K562 (cell line): ENCODE measurements around the gene ARR3. TPM values are rescaled to one million over a fixed set of nuclear protein-coding genes. Genes with fewer than 3 reads are reported as not detected.

Experiments
- CREM ChIP-seq: IDR thresholded peaks from 2 replicates; pipeline ENCODE4 v1.6.1; 2014; ENCODE audit warnings: antibody characterized with exemption, low read depth
- CTBP1 ChIP-seq: fragments of 450-650 bp; IDR thresholded peaks from 2 replicates; pipeline ENCODE4 v1.6.1; 2016; ENCODE audit warnings: borderline replicate concordance
- ELK1 ChIP-seq: sonication (generic); formaldehyde crosslinking; IDR thresholded peaks from 2 replicates; pipeline ENCODE4 v1.8.1; 2022; ENCODE audit warnings: missing genetic modification reagents
- EP400 ChIP-seq: fragments of 450-650 bp; IDR thresholded peaks from 2 replicates; pipeline ENCODE4 v1.6.1; 2017; ENCODE audit warnings: antibody characterized with exemption, mild to moderate bottlenecking, moderate library complexity
- MTA2 ChIP-seq: fragments of 450-650 bp; IDR thresholded peaks from 2 replicates; pipeline ENCODE4 v1.6.1; 2016; ENCODE audit warnings: low read depth
- POLR2AphosphoS5 ChIP-seq: IDR thresholded peaks from 2 replicates; pipeline ENCODE4 v1.6.1; 2011; ENCODE audit warnings: mild to moderate bottlenecking, low read depth, low read length, moderate library complexity; ENCODE audit not compliant: control insufficient read depth, insufficient read depth
- PRMT5 ChIP-seq: sonication (generic); formaldehyde crosslinking; IDR thresholded peaks from 2 replicates; pipeline ENCODE4 v1.5.0; 2020; ENCODE audit warnings: missing genetic modification reagents
- polyA plus RNA-seq, 8 experiments: library from polyadenylated mRNA; depleted of rRNA in 4 of 8; stranded (reverse) in 5 of 8; unstranded in 3 of 8; fragments of >200 nt; fragmentation: Nextera tagmentation in 2 of 8; fragmentation: Illumina TruSeq in 1 of 8; extraction: Ambion mirVana in 2 of 8; extraction: Trizol in 1 of 8; gene quantifications; 2 replicates each; pipeline versions ENCODE4 v1.2.1 to v1.2.3, GENCODE V29; 2011 to 2014; ENCODE audit warnings: inconsistent platforms in 1 of 8, missing spikeins in 1 of 8
- total RNA-seq, 7 experiments: library from RNA; depleted of rRNA in 6 of 7; stranded (reverse); fragments of >200 nt in 6 of 7; fragmentation: Illumina TruSeq in 2 of 7; extraction: Trizol in 2 of 7; gene quantifications; 2 replicates each; pipeline versions ENCODE4 v1.2.1 to v1.2.3, GENCODE V29; 2011 to 2021; ENCODE audit warnings: low replicate concordance in 1 of 7
- TF ChIP-seq, protein P1 (sequence below): fragments of 450-650 bp; IDR thresholded peaks from 2 replicates; pipeline ENCODE4 v1.6.1; 2016; ENCODE audit warnings: low read depth
- TF ChIP-seq, protein P2 (sequence below): conservative IDR thresholded peaks from 2 replicates; pipeline ENCODE4 v1.6.1; 2011; ENCODE audit warnings: low read depth, mild to moderate bottlenecking, low read length; ENCODE audit not compliant: control insufficient read depth
- TF ChIP-seq, protein P3 (sequence below), 2 experiments: fragments of 150-350 bp in 1 of 2; IDR thresholded peaks; 2 replicates each; pipeline ENCODE4 v1.6.1; 2012 to 2016; ENCODE audit warnings: low read depth in 2 of 2, low read length in 2 of 2, mild to moderate bottlenecking in 1 of 2, moderate library complexity in 1 of 2

The ARR3 gene
- total and polyA plus RNA-seq, 9 of the 15 experiments (the other 6 are each of a cell fraction or from before 2014, with no cell fraction given), result not detected

- TF ChIP-seq, protein P1, sequence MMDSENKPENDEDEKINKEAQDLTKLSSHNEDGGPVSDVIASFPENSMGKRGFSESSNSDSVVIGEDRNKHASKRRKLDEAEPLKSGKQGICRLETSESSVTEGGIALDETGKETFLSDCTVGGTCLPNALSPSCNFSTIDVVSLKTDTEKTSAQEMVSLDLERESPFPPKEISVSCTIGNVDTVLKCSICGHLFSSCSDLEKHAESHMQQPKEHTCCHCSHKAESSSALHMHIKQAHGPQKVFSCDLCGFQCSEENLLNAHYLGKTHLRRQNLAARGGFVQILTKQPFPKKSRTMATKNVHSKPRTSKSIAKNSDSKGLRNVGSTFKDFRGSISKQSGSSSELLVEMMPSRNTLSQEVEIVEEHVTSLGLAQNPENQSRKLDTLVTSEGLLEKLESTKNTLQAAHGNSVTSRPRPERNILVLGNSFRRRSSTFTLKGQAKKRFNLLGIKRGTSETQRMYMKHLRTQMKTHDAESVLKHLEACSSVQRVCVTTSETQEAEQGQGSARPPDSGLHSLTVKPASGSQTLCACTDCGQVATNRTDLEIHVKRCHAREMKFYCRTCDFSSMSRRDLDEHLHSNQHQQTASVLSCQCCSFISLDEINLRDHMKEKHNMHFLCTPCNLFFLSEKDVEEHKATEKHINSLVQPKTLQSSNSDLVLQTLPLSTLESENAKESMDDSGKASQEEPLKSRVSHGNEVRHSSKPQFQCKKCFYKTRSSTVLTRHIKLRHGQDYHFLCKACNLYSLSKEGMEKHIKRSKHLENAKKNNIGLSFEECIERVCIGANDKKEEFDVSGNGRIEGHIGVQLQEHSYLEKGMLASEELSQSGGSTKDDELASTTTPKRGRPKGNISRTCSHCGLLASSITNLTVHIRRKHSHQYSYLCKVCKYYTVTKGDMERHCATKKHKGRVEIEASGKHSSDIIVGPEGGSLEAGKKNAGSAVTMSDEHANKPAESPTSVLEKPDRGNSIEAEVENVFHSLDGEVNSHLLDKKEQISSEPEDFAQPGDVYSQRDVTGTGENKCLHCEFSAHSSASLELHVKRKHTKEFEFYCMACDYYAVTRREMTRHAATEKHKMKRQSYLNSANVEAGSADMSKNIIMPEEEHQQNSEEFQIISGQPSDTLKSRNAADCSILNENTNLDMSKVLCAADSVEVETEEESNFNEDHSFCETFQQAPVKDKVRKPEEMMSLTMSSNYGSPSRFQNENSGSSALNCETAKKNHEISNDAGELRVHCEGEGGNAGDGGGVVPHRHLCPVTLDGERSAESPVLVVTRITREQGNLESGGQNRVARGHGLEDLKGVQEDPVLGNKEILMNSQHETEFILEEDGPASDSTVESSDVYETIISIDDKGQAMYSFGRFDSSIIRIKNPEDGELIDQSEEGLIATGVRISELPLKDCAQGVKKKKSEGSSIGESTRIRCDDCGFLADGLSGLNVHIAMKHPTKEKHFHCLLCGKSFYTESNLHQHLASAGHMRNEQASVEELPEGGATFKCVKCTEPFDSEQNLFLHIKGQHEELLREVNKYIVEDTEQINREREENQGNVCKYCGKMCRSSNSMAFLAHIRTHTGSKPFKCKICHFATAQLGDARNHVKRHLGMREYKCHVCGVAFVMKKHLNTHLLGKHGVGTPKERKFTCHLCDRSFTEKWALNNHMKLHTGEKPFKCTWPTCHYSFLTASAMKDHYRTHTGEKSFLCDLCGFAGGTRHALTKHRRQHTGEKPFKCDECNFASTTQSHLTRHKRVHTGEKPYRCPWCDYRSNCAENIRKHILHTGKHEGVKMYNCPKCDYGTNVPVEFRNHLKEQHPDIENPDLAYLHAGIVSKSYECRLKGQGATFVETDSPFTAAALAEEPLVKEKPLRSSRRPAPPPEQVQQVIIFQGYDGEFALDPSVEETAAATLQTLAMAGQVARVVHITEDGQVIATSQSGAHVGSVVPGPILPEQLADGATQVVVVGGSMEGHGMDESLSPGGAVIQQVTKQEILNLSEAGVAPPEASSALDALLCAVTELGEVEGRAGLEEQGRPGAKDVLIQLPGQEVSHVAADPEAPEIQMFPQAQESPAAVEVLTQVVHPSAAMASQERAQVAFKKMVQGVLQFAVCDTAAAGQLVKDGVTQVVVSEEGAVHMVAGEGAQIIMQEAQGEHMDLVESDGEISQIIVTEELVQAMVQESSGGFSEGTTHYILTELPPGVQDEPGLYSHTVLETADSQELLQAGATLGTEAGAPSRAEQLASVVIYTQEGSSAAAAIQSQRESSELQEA, result no peak
- TF ChIP-seq CREM, result 0 out of 2 replicates have a peak, but pooled peaks have one; percentile 33
- TF ChIP-seq ELK1 (CRISPR knock-in tag), result no peak
- TF ChIP-seq EP400, result no peak
- TF ChIP-seq PRMT5 (CRISPR knock-in tag), result no peak
- 0 out of 2 replicates have a peak, but pooled peaks have one; percentile 30 for TF ChIP-seq MTA2
- TF ChIP-seq, protein P2, sequence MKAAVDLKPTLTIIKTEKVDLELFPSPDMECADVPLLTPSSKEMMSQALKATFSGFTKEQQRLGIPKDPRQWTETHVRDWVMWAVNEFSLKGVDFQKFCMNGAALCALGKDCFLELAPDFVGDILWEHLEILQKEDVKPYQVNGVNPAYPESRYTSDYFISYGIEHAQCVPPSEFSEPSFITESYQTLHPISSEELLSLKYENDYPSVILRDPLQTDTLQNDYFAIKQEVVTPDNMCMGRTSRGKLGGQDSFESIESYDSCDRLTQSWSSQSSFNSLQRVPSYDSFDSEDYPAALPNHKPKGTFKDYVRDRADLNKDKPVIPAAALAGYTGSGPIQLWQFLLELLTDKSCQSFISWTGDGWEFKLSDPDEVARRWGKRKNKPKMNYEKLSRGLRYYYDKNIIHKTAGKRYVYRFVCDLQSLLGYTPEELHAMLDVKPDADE, result no peak
- TF ChIP-seq POLR2AphosphoS5, result peak; percentile 42; the same call in 1 of the 2 replicates
- TF ChIP-seq, protein P3, sequence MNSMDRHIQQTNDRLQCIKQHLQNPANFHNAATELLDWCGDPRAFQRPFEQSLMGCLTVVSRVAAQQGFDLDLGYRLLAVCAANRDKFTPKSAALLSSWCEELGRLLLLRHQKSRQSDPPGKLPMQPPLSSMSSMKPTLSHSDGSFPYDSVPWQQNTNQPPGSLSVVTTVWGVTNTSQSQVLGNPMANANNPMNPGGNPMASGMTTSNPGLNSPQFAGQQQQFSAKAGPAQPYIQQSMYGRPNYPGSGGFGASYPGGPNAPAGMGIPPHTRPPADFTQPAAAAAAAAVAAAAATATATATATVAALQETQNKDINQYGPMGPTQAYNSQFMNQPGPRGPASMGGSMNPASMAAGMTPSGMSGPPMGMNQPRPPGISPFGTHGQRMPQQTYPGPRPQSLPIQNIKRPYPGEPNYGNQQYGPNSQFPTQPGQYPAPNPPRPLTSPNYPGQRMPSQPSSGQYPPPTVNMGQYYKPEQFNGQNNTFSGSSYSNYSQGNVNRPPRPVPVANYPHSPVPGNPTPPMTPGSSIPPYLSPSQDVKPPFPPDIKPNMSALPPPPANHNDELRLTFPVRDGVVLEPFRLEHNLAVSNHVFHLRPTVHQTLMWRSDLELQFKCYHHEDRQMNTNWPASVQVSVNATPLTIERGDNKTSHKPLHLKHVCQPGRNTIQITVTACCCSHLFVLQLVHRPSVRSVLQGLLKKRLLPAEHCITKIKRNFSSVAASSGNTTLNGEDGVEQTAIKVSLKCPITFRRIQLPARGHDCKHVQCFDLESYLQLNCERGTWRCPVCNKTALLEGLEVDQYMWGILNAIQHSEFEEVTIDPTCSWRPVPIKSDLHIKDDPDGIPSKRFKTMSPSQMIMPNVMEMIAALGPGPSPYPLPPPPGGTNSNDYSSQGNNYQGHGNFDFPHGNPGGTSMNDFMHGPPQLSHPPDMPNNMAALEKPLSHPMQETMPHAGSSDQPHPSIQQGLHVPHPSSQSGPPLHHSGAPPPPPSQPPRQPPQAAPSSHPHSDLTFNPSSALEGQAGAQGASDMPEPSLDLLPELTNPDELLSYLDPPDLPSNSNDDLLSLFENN (IDR thresholded peaks at IDR 0.05; ENCODE audit: low read depth in 2 of 2, low read length in 2 of 2), result peak in 1 of 2 experiments; percentile 36; a peak in 1 of 4 replicates
- TF ChIP-seq CTBP1, result peak; percentile 93
Observed at GRCh38 chrX:70219938-70220764, 48.0 kb upstream of the ARR3 start (continued).
